Activated T-helper 17 cell treated with anti-CD3 and anti-CD28 coated beads, Interleukin-2, amount 50 U/mL, for 72 hours (primary cell): ENCODE results near the gene TMEM106C. TPM values are rescaled to one million over a fixed set of nuclear protein-coding genes. Genes with fewer than 3 reads are reported as not detected.

Experiments
- ATAC-seq: fragments of 150-1000 bp; cut with Tn5 transposase; replicated peaks from 2 replicates; pipeline ENCODE4 v1.10.0; 2021; ENCODE audit warnings: mild to moderate bottlenecking, moderate library complexity
- H3K27ac Mint-ChIP-seq: one replicate; pipeline ENCODE4 v1.8.0; 2022; ENCODE audit warnings: mixed read lengths
- H3K27me3 Mint-ChIP-seq: one replicate; pipeline ENCODE4 v1.8.0; 2022; ENCODE audit warnings: mixed read lengths
- H3K36me3 Mint-ChIP-seq: one replicate; pipeline ENCODE4 v1.8.0; 2022; ENCODE audit warnings: low read depth, mild to moderate bottlenecking, mixed read lengths
- H3K4me1 Mint-ChIP-seq: one replicate; pipeline ENCODE4 v1.8.0; 2022; ENCODE audit warnings: mixed read lengths
- H3K4me3 Mint-ChIP-seq: one replicate; pipeline ENCODE4 v1.8.0; 2022; ENCODE audit warnings: mild to moderate bottlenecking, mixed read lengths
- H3K9me3 Mint-ChIP-seq: one replicate; pipeline ENCODE4 v1.8.0; 2022; ENCODE audit warnings: mixed read lengths
- total RNA-seq, 2 donors: library from RNA; stranded (reverse); gene quantifications; one replicate each; pipeline ENCODE4 v1.2.3, GENCODE V29; 2022

The TMEM106C gene
- total RNA-seq, 2 donors from 2014 or later: 184 to 207 TPM

DNA sequence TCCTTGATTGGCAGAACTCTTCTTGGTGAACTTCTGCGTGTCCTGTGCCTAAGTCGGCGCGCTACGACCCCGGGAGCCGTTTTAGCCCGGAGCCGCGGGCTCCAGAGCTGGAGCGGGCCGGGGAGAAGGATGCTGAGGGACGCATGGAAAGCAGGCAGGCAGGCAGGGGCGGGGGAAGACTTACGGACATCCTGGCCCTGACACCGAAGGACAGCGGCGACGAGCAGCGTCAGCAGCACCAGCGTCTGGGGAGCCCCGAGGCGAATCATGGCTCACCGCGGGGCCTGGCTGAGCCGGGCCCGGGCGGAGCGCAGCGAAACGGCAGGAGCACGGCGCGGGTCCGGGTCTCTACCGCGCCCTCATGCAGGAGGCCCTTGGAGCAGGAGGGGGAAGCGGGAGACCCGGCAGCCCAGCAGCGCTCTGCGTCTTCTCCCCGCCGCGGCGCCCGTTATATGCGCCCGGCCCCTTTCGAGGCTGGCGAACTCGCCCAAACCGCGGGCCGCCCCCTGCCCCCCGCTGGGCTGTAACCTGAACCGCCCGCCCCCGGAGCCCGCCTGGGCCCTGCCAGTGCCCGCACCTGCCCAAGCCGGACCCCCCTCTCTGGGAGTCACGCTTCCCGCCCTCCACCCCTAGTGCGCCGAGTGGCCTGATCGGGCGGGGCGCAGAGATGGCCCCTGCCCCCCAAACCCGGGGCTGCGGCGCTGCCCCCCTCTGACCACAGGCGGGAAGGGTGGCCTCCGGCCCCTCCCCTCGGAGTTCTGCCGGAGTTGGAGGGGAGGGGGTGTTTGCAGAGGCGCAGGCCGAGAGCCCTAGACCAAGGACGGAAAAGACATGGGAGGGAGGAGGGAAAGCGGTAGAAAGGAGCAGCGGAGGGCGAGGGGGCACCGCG is 40.9 kb downstream of the TMEM106C start, which contains the start of gene COL2A1:
TSS of gene COL2A1 (minus strand) at position 424 of the 889 bp plus-strand sequence. CDS start at position 269, 155 bp downstream.
- peak; percentile 31 for ATAC-seq
- Mint-ChIP-seq H3K4me1 (peaks cover 16% of the 10 kb centered on the region), H3K9me3 (no peaks in the 10 kb centered on the region), H3K4me3 (peak within 1 kb of the TSS; percentile 83), H3K27me3 (peaks cover 72% of the 10 kb centered on the region), H3K27ac (no peak within 1 kb of the TSS), H3K36me3 (no peaks in the 10 kb centered on the region)

DNA sequence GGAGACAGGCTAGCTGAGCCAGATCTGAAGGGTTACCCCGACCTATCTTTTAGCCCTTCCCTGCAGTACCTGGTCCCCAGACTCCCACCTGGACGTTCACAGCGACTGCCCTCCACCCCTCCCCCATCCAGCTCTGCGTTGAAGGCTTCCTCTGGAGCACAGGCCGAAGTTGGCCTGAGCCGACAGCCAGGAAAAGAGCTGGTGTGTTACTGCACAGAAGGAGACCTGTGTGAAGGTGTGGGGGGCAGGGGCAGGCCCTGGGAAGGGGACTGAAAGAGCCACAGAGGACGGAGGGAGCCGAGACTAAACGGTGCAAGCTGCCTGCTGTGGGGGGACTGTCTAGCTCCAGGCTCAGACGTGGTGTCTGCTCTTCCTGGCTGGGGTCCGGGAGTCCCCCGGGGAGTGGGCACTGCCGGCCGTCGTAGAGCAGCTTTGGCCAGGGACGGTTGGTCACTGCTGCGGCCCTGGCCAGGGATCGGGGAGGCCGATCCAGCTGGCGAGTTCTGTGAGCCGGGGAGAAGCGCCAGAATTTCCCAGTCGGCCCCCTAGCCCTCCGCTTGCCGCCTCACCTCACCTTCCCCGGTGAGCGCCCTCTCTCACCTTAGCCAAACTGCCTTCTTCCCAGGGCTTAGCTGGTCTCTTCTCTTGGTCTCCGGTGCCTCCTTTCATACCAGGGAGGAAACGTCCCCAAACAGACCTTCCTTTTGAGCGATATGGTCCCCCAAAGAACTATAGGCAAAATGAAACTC is 41.8 kb downstream of the TMEM106C start:
- Mint-ChIP-seq H3K4me3 (peak overlapping the region; percentile 48), H3K27ac (no peak overlapping the region), H3K27me3 (peaks cover 74% of the 10 kb centered on the region), H3K36me3 (no peaks in the 10 kb centered on the region), H3K9me3 (no peaks in the 10 kb centered on the region), H3K4me1 (peaks cover 16% of the 10 kb centered on the region)
- no peak for ATAC-seq

DNA sequence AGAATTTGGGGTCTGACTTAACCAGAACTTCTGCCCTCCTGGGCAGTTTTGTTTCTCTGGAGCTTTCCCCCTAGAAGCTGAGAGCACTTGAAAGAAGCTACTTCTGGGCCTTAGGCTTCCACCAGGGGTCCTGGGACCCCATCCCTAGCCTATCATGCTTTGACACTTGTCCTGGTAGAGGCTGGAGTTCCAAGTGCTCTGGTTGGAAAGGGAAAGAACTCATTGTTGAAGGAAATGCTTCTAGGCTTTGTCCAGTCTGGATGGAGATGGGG is 42.3 kb downstream of the TMEM106C start:
- Mint-ChIP-seq H3K4me1 (peaks cover 16% of the 10 kb centered on the region), H3K4me3 (peak overlapping the region; percentile 48), H3K27me3 (peaks cover 69% of the 10 kb centered on the region), H3K36me3 (no peaks in the 10 kb centered on the region), H3K9me3 (no peaks in the 10 kb centered on the region), H3K27ac (no peak overlapping the region)
- no peak for ATAC-seq

DNA sequence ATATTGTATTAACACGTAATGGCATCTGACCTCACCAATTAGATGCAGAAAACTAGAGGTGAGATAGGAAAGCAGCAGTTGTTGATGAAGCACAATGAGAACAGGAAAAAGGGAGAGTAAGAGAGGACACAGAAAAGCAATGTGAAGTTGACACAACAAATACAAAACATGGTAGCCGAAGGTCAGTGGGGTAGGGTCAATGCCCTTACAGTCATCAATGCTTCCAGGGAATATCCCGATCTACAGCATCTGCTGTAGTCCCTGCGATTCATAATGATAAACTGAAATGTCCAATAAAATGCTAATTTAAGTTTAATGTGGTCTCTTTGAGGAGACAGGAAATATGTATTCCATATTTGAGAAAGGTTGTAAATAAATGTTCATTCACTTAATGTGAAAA is 43.8 kb downstream of the TMEM106C start:
- H3K36me3 Mint-ChIP-seq: no peaks in the 10 kb centered on the region
- peaks cover 59% of the 10 kb centered on the region for H3K27me3 Mint-ChIP-seq
- H3K4me3 Mint-ChIP-seq: no peak overlapping the region
- ATAC-seq: no peak
- H3K4me1 Mint-ChIP-seq: peaks cover 10% of the 10 kb centered on the region
- H3K27ac Mint-ChIP-seq: no peak overlapping the region
- H3K9me3 Mint-ChIP-seq: no peaks in the 10 kb centered on the region

DNA sequence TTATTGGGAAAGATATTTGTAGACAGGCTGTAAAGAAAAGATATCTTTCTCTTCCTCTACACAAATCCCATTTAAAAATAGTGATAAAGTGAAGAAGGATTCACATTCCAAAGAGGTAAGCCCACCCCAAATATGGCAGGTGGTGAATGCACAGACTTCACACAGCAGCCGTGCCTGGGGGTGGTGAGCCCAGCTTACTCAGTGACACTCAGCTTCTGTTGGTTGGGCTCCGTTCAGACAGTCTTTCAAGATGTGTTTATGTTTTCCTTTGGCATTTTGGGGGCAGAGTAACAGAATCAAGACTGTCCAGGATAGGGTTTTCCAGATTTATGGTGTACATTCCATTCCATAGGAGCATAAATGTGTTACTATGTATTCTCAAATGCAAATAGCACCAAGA is 45.0 kb downstream of the TMEM106C start:
- H3K27me3 Mint-ChIP-seq: peaks cover 51% of the 10 kb centered on the region
- H3K4me3 Mint-ChIP-seq: no peak overlapping the region
- peaks cover 5% of the 10 kb centered on the region for H3K4me1 Mint-ChIP-seq
- H3K27ac Mint-ChIP-seq: no peak overlapping the region
- no peak for ATAC-seq
- H3K9me3 Mint-ChIP-seq: no peaks in the 10 kb centered on the region
- no peaks in the 10 kb centered on the region for H3K36me3 Mint-ChIP-seq

DNA sequence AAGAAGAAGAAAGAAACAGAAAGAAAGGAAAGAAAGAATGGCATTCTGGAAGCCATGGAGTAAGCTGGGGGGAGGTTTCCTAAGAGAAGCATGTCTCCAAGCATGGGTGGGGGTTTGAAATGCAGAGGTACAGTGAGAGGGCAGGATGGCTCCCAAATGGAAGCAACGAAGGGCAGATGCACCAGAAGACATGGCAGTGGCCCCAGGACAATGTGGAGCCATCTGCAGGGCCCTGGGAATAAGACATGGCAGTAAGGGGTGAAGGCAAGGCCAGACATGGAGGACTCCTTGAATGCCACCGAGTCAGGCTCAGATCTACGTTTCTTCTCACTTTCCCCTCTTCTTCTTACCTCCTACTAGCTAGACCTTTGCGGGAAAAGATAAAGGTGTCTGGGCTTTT is 45.6 kb downstream of the TMEM106C start:
- Mint-ChIP-seq H3K9me3 (no peaks in the 10 kb centered on the region), H3K4me3 (no peak overlapping the region), H3K4me1 (no peaks in the 10 kb centered on the region), H3K36me3 (no peaks in the 10 kb centered on the region), H3K27ac (no peak overlapping the region), H3K27me3 (peaks cover 48% of the 10 kb centered on the region)
- no peak for ATAC-seq

DNA sequence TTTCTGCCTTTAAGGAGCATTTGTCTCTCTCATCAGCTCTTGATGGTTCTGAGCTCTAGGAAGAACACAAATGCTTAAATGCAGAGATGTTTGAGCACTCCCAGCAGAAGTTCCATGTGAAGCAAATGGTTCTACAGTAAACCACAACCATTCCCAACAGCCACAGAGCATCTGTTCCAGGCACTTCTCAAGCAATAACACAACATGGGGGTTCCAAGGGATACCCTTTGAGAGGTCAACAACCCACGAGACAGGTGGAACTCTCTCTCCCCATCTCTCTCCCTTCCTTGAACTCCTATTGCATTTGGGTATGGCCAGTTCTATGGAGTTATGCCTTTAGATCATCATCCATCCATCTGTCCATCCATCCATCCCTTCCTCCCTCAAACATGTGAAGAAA is 46.1 kb downstream of the TMEM106C start:
- Mint-ChIP-seq H3K27me3 (peaks cover 48% of the 10 kb centered on the region), H3K4me3 (no peak overlapping the region), H3K27ac (no peak overlapping the region), H3K9me3 (no peaks in the 10 kb centered on the region), H3K4me1 (no peaks in the 10 kb centered on the region), H3K36me3 (no peaks in the 10 kb centered on the region)
- no peak for ATAC-seq

DNA sequence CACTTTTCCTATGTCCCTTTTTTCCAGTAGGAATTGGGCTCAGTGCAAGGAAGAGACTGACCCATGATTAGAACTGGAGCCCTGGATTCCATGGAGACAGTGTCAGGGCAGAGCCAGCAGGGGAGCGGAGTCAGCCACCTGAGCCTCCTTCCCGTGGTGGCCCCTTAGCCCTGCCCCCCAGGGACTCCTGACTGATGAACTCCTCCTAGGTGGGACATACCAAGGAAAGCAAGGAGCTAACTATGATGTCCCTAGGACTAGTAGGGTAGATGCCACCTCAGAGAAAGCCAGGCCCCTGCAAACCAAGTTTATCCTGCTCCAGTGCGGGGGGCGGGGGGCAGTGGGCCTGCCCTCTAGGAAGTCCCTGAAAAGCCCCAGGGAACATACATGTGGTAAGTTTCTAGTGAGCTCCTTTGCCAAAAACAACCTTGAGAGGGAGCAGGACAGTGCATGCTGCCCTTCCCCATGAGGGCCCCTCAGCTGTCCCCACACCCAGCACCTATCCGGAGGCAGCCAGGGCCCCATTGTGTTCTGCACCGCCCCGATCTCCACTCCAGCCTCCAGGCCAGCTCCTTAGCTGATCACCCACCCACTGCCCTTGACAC is 47.1 kb downstream of the TMEM106C start:
- H3K4me1 Mint-ChIP-seq: no peaks in the 10 kb centered on the region
- no peak overlapping the region for H3K4me3 Mint-ChIP-seq
- ATAC-seq: no peak
- H3K27me3 Mint-ChIP-seq: peaks cover 50% of the 10 kb centered on the region
- H3K36me3 Mint-ChIP-seq: no peaks in the 10 kb centered on the region
- no peaks in the 10 kb centered on the region for H3K9me3 Mint-ChIP-seq
- H3K27ac Mint-ChIP-seq: no peak overlapping the region

DNA sequence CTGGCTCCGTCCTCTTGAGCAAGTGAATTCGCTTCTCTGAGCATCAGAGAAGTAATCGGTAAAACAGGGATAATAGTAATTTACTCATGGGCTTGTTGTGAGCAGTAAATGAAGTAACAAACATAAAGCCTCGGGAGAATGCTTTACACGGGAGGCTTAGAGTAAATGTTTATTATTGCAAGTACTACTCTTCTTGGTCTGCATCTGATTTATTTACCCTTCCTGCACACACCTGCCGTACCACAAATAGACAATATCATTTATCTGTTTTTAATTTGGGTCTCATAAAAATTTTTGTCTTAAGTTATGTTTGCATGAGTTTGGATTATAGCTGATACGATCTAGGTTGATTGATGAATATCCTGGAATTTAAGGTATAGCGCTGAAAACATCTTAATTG is 48.7 kb downstream of the TMEM106C start:
- H3K27me3 Mint-ChIP-seq: peaks cover 35% of the 10 kb centered on the region
- no peak for ATAC-seq
- no peaks in the 10 kb centered on the region for H3K9me3 Mint-ChIP-seq
- H3K4me3 Mint-ChIP-seq: no peak overlapping the region
- H3K4me1 Mint-ChIP-seq: no peaks in the 10 kb centered on the region
- H3K27ac Mint-ChIP-seq: no peak overlapping the region
- no peaks in the 10 kb centered on the region for H3K36me3 Mint-ChIP-seq

DNA sequence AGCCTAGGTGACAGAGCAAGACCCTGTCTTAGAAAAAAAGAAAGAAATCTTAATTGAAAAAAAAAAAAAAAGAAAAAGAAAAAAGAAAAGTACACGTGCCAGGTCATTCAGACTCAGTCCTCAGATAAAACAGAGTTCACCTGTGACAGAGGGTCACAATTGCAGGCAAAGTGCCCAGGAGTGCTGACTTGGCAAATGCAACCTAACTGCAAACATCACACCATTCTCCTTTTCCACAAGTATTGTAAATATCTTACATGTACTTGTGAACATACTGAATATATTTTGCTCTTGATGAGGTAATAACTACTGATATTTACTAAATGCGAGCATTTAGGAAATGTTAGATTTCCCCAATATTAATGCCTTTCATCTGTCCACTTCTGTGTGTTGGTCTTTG is 49.9 kb downstream of the TMEM106C start:
- no peaks in the 10 kb centered on the region for H3K9me3 Mint-ChIP-seq
- H3K4me3 Mint-ChIP-seq: no peak overlapping the region
- peaks cover 30% of the 10 kb centered on the region for H3K27me3 Mint-ChIP-seq
- no peak for ATAC-seq
- no peaks in the 10 kb centered on the region for H3K4me1 Mint-ChIP-seq
- no peak overlapping the region for H3K27ac Mint-ChIP-seq
- H3K36me3 Mint-ChIP-seq: no peaks in the 10 kb centered on the region

DNA sequence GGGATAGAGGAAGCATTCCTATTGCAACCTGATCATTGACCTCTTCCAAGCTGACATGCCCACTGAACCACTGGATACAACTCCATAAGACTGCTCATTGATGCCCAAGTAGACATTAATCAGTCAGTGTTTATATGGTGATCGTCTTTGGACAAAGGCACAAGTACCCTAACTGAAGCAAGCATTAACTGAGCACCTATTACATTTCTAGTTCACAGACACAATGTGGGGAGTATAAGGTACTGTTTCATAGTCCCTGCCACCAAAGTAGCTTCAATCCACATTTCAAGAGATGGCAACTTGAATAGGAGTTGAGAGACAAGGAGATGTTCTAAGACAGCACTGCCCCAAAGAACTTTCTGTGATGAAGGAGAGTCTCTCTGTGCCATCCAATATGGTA is 51.7 kb downstream of the TMEM106C start:
- H3K27me3 Mint-ChIP-seq: peaks cover 24% of the 10 kb centered on the region

DNA sequence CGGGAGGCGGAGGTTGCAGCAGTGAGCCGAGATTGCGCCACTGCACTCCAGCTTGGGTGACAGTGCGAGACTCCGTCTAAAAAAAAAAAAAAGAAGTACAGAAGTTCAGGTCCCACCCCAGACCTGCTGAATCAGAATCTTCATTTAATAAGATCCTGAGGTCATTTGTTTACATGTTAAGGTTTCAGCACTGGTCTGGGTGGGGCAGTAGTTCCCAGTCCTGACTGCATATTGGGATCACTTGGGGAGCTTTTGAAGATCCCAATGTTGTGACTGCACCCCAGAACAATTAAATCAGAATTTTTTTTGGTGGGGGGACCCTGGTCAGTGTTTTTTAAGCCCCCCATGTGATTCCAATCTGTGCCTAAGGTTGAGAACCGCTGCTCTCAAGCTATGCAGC is 52.6 kb downstream of the TMEM106C start:
- Mint-ChIP-seq H3K27ac (no peak overlapping the region), H3K9me3 (no peaks in the 10 kb centered on the region), H3K36me3 (no peaks in the 10 kb centered on the region), H3K4me3 (no peak overlapping the region), H3K4me1 (no peaks in the 10 kb centered on the region), H3K27me3 (peaks cover 22% of the 10 kb centered on the region)
- ATAC-seq: no peak

More for the DNA sequence above, 51.7 kb downstream of the TMEM106C start:
- H3K9me3 Mint-ChIP-seq: no peaks in the 10 kb centered on the region
- no peak for ATAC-seq
- no peaks in the 10 kb centered on the region for H3K36me3 Mint-ChIP-seq
- no peak overlapping the region for H3K4me3 Mint-ChIP-seq
- no peaks in the 10 kb centered on the region for H3K4me1 Mint-ChIP-seq
- H3K27ac Mint-ChIP-seq: no peak overlapping the region

DNA sequence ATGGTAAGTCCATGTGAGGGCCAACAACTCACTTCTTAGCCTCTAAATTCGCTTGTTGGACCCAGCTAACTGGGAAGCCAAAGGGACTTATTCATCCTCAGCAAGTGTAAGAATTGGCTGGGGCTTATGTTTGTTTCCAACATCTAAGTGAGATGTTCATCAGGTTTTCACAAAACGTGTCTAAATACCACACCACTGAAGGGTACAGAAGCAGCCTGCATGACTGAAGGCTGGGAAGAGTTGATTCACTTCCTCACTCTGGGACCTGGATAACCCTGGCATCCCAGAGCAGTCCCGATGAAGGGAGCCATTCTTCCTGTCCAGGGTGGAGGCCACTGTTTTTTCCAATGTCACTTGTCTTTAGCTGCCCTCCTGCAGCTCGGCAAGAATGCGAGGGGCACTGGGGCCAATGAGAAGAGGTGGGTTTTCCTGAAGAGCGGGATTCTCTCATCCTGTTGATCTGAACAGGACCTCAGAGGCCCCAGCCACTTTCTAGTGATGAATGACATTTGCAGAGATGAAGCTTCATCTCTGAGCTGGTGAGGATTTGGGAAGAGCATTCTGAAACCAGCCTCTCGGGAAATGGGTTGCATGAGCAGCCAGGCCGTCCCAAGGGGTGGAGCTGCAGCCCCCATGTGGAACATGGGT is 53.1 kb downstream of the TMEM106C start:
- no peaks in the 10 kb centered on the region for H3K4me1 Mint-ChIP-seq
- H3K9me3 Mint-ChIP-seq: no peaks in the 10 kb centered on the region
- no peak overlapping the region for H3K4me3 Mint-ChIP-seq
- H3K36me3 Mint-ChIP-seq: no peaks in the 10 kb centered on the region
- peaks cover 21% of the 10 kb centered on the region for H3K27me3 Mint-ChIP-seq
- no peak for ATAC-seq
- no peak overlapping the region for H3K27ac Mint-ChIP-seq

DNA sequence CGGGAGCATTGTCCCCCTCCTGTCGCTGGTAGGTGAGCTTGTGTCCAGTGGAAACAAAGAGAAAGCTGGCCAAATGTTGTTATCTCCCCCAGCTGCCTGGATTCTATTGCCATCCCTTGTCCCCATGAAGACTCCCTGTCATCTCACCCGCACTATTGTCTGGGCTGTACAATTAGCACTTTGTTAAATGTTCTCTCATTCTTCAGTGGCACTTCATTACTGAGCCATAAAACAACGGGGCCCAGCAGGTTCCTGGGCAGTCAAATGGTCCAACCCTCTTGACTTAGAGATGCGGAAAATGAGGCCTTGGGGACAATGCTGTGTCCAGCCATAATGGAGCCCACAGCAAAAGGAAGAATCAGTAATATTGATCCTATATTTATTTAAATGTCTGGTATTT is 54.1 kb downstream of the TMEM106C start:
- H3K36me3 Mint-ChIP-seq: no peaks in the 10 kb centered on the region
- peaks cover 26% of the 10 kb centered on the region for H3K27me3 Mint-ChIP-seq
- no peaks in the 10 kb centered on the region for H3K4me1 Mint-ChIP-seq
- no peak overlapping the region for H3K4me3 Mint-ChIP-seq
- no peak overlapping the region for H3K27ac Mint-ChIP-seq
- no peak for ATAC-seq
- H3K9me3 Mint-ChIP-seq: no peaks in the 10 kb centered on the region
